NCI-H2196 (cell line): Measurements from ENCODE around the gene CDK15.
"Not testable (repeated sequence)": the region's sequence is repeated elsewhere in the genome, so short reads cannot be mapped to it uniquely, and the experiment has no call there.

Experiments
- DNase-seq: peaks from one replicate; lab custom pipeline; 2025; ENCODE audit not compliant: unreplicated experiment; lab: John Stamatoyannopoulos, UW

The CDK15 gene

GRCh38 chr2:201789395-201789794, 16.9 kb upstream of the CDK15 start:
- no peak for DNase-seq

DNA sequence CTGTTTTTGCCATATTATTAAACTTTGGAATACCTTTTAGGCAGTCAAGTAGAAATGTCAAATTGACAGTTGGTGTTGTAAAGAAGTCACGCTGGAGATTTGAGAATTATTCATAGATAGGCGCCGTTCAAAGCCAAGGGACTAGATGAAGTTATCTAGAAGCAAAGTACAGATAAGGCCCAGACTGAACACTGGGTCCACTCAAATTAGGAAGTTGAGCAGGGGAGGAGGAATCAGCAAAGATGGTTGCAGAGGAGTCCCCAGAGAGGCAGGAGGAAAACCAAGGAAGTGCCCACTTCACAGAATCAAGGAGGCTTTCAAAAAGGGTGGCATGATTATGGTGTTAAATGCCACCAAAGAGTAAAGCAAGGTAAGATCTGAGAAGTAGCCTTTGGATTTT, 16.0 kb upstream of the CDK15 start:
- DNase-seq, result no peak

DNA sequence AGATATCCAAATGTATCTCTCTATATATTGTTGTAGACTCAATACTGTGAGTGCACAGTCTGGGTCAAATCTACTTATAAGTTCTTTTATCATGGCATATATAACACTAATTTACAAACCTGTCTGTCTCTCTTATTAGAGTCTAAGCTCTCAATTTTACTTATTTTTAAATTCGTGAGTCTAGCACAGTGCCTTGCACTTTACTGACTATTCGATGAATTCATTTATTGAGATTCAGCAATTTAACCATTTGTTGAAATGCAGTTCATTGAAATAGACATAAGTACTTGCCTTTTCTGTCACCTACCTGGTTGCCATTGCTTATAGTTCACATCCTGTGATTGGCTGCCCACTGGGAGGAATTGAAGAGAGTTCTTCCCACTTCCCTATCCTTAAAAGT, 15.3 kb upstream of the CDK15 start:
- DNase-seq, result no peak

DNA sequence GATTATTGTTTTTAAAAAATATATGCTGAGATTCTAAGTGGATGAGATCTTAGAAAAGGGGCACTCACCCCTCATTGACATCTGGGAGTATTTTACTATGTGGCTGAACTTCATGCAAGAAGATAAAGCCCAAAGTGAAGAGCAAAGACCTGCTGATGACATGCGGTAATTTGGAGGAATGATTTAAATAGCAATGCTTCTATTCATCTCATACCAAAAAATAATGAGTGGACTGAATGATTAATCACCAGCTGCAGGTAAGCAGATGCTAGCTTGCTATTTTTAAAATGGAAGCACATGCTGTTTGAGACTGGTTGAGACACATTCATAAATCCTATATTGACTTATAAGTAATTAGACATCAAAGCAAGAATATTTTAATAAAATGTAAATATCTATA, 12.7 kb upstream of the CDK15 start:
- DNase-seq, result no peak

GRCh38 chr2:201794294-201794693, 12.0 kb upstream of the CDK15 start:
- DNase-seq, result no peak

DNA sequence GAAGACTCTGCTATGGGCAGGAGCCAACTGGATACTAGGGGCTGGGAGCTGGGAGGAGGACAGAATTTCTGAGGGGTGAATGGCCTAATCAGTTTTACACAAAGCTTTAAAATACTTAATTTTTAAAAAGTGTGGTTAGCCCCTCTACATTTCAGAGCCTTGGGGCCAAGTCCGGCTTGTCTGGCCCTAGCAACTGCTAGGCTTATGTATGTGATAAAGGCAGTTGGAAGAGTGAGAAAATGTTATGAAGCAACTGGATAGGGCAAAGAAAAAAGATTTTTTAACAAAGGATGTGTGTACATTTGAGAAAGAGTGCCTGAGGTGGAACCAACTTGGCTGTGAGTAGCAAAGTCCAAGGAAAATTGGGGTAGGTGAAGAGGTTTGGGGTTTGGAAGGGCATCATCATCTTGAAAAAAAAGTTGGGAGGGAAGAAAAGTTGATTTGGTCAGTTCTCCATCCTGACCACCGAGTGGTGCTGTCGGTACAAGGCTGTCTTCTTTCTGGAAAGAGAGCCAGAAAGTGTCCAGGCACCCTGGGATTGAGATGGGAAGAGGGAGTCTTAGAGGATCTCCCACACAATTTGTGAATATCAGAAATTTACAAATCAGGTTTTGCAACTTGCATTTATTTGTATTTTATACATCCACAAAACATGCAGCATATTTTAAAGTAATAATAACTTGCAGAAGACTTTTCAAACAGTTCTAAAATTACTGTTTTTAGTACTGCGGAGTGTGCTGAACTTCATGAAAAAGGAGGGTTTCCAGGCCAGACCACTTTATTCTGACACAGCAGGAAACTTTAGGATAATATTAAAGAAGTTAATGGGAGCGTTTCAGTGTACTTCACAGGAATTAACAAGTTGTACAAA, 10.5 kb upstream of the CDK15 start:
- peak; percentile 8 for DNase-seq

DNA sequence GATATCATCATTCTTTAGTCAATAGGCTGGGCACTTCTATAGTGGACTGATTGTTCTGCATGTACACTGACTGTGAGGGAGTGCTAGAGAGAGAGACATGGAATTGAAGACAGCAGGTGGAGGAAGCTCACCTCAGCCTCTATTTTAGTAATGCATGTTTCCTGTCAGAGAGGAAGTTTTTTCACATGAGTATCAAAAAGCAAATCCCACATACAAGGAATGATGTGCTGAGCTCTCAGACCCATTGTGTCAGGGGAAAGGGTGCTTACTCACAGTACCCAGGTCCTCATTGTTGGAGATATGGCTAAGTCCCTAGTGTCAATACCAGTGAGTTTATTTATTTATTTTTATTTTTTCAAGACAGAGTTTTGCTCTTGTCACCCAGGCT, 9.9 kb upstream of the CDK15 start:
- DNase-seq, result no peak

- DNase-seq, result no peak
Observed at GRCh38 chr2:201797175-201797840, 9.0 kb upstream of the CDK15 start.

DNA sequence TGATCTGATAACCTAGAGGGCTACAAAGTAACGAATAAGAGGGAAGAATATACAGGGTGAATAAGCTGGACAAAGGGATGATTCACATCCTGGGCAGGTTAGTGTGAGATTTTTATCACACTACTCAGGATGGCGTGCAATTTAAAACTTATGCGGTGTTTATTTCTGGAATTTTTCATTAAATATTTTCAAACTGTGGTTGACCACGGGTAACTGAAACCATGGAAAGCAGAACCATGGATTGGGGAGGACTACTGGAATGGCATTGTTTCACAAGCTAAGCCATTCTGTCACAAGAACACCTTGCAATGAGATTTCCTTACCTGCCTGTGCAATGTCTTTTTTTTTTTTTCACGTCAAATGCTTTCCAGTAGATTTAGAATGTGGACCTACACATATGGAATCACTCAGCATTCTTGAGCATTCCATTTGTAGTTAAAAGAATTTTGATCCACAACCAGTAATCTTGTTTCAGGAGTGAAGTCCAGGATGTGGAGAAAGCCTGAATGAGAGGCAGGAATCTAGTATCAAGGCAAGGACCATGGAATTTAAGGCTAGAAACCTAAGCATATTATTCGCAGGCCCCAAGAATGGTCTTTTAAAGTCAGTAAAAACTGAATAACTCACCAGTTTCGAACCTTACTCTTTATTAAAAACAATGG, 8.0 kb upstream of the CDK15 start:
- DNase-seq, result no peak

DNA sequence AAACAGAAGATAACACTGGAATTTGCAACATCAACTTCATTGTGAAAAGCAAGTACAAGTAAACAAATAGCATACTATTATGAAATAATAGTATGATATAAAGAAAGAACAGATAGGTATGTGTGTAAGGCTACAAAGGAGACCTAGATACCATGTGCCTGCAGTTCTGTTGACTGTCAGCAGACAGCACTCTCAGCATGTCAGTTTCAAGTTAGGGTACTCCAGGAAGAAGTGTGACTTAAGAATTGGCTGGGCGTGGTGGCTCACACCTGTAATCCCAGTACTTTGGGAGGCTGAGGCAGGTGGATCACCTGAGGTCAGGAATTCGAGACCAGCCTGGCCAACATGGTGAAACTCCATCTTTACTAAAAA, 7.4 kb upstream of the CDK15 start:
- not testable (repeated sequence) for DNase-seq

DNA sequence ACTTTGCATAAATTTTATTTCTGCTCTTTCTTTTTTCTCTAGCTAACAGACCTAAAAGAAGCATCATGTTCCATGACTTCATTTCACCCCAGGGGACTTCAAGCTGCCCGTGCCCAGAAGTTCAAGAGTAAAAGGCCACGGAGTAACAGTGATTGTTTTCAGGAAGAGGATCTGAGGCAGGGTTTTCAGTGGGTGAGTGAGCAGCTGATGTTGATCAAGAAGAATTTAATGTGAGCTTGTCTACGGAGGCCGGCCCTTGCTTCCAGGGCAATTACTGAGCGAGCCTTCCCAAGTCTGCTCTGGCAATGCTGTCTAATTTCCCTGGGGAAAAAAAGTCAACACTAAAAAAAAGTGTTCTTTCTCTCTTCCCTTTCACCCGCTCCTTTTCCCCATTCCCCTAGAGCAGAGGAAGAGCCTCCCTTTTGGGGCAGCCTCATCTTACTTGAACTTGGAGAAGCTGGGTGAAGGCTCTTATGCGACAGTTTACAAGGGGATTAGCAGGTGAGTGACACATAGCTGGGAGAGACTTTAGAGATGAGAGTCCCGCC, 1.2 kb downstream of the CDK15 start:
- DNase-seq, result no peak

DNA sequence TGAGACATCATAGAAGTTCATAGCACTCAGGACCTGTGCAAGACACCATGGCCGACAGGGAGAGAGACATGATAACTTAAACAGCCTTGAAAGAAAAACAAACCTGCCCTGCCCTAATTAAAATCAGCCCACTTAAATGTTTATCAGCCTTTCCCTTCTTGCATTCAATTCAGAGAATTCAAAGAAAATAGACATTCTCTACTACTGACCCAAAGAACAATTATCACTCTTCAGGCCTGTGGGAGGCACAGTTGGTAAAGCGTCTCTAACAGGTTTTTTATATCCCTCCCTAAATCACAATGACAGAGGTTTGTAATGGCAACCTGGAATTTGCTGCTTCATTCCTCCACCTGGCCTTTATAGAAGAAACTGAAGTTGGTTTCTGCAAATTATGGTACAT, 1.7 kb downstream of the CDK15 start:
- DNase-seq, result no peak

DNA sequence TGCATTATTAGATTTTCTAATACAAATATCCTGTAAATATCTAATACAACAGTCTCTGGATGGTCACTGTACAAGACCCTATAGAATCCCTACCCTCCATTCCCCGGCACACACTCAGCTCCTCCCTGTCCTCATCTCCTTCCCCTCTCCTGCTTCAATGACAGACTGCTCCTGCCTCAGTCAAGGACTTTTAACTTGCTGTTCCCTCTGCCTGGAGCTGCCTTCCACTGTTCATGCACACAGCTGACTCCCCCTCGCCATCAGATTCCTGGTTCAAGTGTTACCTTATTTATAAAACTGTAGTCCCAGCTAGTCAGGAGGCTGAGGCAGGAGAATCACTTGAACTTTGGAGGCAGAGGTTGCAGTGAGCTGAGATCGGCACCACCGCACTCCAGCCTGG, 3.3 kb downstream of the CDK15 start:
- DNase-seq, result no peak

DNA sequence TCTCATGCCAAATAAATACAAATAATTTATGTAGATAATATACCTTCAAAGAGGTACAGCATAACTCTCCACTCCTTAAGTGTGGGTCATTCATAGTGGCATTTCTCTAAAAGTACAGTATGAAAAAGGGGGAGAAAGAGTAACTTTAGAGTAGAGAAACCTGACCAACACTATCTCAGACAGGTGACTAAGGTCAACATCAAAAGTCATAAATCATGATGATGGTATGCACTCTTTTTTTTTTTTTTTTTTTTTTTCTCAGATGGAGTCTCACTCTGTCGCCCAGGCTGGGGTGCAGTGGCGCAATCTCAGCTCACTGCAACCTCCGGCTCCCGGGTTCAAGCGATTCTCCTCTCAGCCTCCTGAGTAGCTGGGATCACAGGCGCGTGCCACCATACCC, 4.3 kb downstream of the CDK15 start:
- DNase-seq, result not testable (repeated sequence)

GRCh38 chr2:201813996-201814760, 7.8 kb downstream of the CDK15 start:
- DNase-seq, result no peak

- DNase-seq, result no peak
Observed at GRCh38 chr2:201816657-201817575, 10.6 kb downstream of the CDK15 start.

- no peak for DNase-seq
Observed at GRCh38 chr2:201820383-201821007, 14.2 kb downstream of the CDK15 start.

- DNase-seq, result peak; percentile 9
Observed at GRCh38 chr2:201821080-201821479, 14.7 kb downstream of the CDK15 start.

DNA sequence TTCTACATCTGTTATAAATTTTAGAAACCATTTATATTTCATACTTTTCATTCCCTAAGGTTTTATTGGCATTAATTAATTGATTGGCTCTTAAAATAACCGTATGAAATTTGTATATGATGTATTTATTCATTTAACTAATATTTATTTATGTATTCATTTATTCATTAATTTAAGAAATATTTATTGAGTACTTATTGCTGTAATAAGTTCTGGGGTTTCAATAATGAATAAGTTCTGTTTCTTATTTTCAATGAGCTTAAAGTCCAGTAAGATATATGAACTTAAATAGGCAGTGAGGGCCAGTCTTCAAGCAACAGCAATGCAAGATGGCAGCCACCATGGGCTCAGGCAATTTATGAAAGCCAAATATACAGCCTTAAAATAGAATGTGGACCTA, 17.9 kb downstream of the CDK15 start:
- no peak for DNase-seq

DNA sequence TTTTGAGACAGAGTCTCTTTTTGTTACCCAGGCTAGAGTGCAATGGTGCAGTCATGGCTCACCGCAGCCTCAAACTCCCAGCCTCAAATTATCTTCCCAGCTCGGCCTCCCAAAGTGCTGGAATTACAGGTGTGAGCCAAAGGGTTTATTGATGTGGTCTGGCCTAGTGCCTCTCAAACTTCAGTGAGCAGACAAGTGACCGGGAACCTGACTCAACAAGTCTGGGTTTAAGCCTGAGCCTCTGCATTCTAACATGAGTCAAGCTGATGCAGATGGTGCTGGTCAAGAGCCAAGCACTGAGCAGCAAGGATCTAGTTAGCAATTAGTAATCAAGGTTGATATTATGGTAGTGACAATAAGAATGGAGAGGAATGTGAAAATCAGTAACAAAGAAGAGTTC, 21.3 kb downstream of the CDK15 start:
- DNase-seq, result no peak
